H1 (cell line): ENCODE measurements around the gene RUFY4. TPM values are rescaled to one million over a fixed set of nuclear protein-coding genes. Genes with fewer than 3 reads are reported as not detected.

Experiments
- BCL11A ChIP-seq, 2 experiments: IDR thresholded peaks; one replicate each; pipeline ENCODE4 v1.6.1; 2011; ENCODE audit warnings: low read depth in 2 of 2, low read length in 2 of 2, mild to moderate bottlenecking in 2 of 2
- CHD7 ChIP-seq: fragments of 300-600 bp; sonication (generic); IDR thresholded peaks from 2 replicates; pipeline ENCODE4 v1.7.1; 2012; ENCODE audit warnings: low read length, moderate library complexity, mild to moderate bottlenecking, inconsistent platforms; ENCODE audit not compliant: insufficient replicate concordance
- RFX5 ChIP-seq: IDR thresholded peaks from 2 replicates; pipeline ENCODE4 v1.6.1; 2011; ENCODE audit warnings: low read depth, low read length, improper control_type of control experiment, borderline replicate concordance
- polyA plus RNA-seq, 7 experiments: library from polyadenylated mRNA; depleted of rRNA in 3 of 7; stranded (reverse) in 5 of 7; unstranded in 2 of 7; fragments of >200 nt in 5 of 7; fragments of 200-250 nt in 2 of 7; gene quantifications; 1 replicate in 5 of 7; 2 replicates in 1 of 7; 4 replicates in 1 of 7; pipeline versions ENCODE4 v1.2.1 to v1.2.3, GENCODE V29; 2011 to 2013; ENCODE audit warnings: missing spikeins in 2 of 7, mixed read lengths in 2 of 7
- total RNA-seq: library from RNA; stranded (reverse); fragmentation: NEBNext Ultra II Directional; extraction: Animal tissue kit (Norgen Biotek cat#: 25700); gene quantifications from 2 replicates; pipeline ENCODE4 v1.2.1, GENCODE V29; 2021

RUFY4 gene
- total and polyA plus RNA-seq, 2 of the 8 experiments (the other 6 are each of a cell fraction or from before 2014, with no cell fraction given), result 0.32 to 0.38 TPM

- TF ChIP-seq BCL11A (IDR thresholded peaks at IDR 0.05; ENCODE audit: low read depth in 2 of 2, low read length in 2 of 2), result no peak
- no peak for TF ChIP-seq CHD7
- TF ChIP-seq RFX5, result no peak
These were observed 59.9 kb downstream of the RUFY4 start (continued) for GRCh38 chr2:218128781-218129457.
